A673 (cell line): ENCODE measurements around the gene HOXD4. TPM values are rescaled to one million over a fixed set of nuclear protein-coding genes. Genes with fewer than 3 reads are reported as not detected.
A peak's percentile ranks its signal among the peaks of the same experiment; 100 is the strongest.

Experiments used
- BruUV-seq: library from RNA; stranded (reverse); fragments of 400-500 nt; replicated peaks from 2 replicates; lab custom pipeline; 2021; lab: Mats Ljungman, UMichigan
- CTCF ChIA-PET: fragments of 300-600 bp; sonication (Branson Sonifier 250); formaldehyde crosslinking; loops from one replicate; lab custom pipeline; 2022; ENCODE audit warnings: antibody characterized with exemption; lab: Charles Lee
- POLR2A ChIA-PET: fragments of 300-600 bp; sonication (Branson Sonifier 250); formaldehyde crosslinking; loops from one replicate; lab custom pipeline; 2022; ENCODE audit warnings: antibody characterized with exemption; ENCODE audit not compliant: low non-redundant PET; lab: Charles Lee
- DNase-seq: peaks from one replicate; pipeline ENCODE4 v3.0.0-alpha.2; 2015; ENCODE audit warnings: low spot score
- H3K27ac ChIP-seq: fragments of 200-600 bp; sonication (generic); 2 replicates; pipeline ENCODE4 v1.5.1; 2016; ENCODE audit warnings: mixed run types, low read depth, mild to moderate bottlenecking, mixed read lengths, antibody characterized with exemption, low read length; ENCODE audit not compliant: poor library complexity, severe bottlenecking
- H3K27me3 ChIP-seq: fragments of 200-600 bp; sonication (generic); replicated peaks from 2 replicates; pipeline ENCODE4 v1.6.1; 2017; ENCODE audit warnings: mixed run types, low read depth, mild to moderate bottlenecking, mixed read lengths, antibody characterized with exemption, low read length; ENCODE audit not compliant: insufficient read depth, poor library complexity
- H3K36me3 ChIP-seq: fragments of 200-600 bp; sonication (generic); 2 replicates; pipeline ENCODE4 v1.6.1; 2016; ENCODE audit warnings: mixed run types, mild to moderate bottlenecking, mixed read lengths, antibody characterized with exemption, low read length; ENCODE audit not compliant: insufficient read depth, poor library complexity, severe bottlenecking
- H3K4me1 ChIP-seq: fragments of 200-600 bp; sonication (generic); 2 replicates; pipeline ENCODE4 v1.6.1; 2017; ENCODE audit warnings: mixed run types, mild to moderate bottlenecking, mixed read lengths, antibody characterized with exemption, low read length; ENCODE audit not compliant: insufficient read depth, poor library complexity, severe bottlenecking
- H3K4me3 ChIP-seq: fragments of 200-600 bp; sonication (generic); 2 replicates; pipeline ENCODE4 v1.5.1; 2016; ENCODE audit warnings: low read depth, mixed run types, mild to moderate bottlenecking, mixed read lengths, low read length; ENCODE audit not compliant: poor library complexity, severe bottlenecking
- H3K9me3 ChIP-seq: fragments of 200-600 bp; sonication (generic); 2 replicates; pipeline ENCODE4 v1.6.1; 2016; ENCODE audit warnings: mixed run types, low read depth, mild to moderate bottlenecking, mixed read lengths, antibody characterized with exemption, low read length; ENCODE audit not compliant: poor library complexity, severe bottlenecking
- CTCF ChIP-seq: fragments of 300-800, 200-600 bp; sonication (generic); conservative IDR thresholded peaks from 2 replicates; pipeline ENCODE4 v1.5.1; 2017; ENCODE audit warnings: low read depth, mild to moderate bottlenecking, antibody characterized with exemption, low read length, moderate library complexity, mixed read lengths
- EZH2 ChIP-seq: fragments of 200-600 bp; sonication (generic); IDR thresholded peaks from 2 replicates; pipeline ENCODE4 v1.6.1; 2017; ENCODE audit warnings: borderline replicate concordance, low read depth, mild to moderate bottlenecking, mixed read lengths, antibody characterized with exemption, low read length; ENCODE audit not compliant: poor library complexity, severe bottlenecking
- intact Hi-C: fragments of 100-400 bp; cut with micrococcal nuclease; formaldehyde crosslinking; loops from one replicate; pipeline ENCODE4 v1.10.0; 2022; ENCODE audit not compliant: unreplicated experiment
- total RNA-seq: library from RNA; stranded (reverse); gene quantifications from 2 replicates; pipeline ENCODE4 v1.2.3, GENCODE V29; 2021

Gene HOXD4
- total RNA-seq, 1 experiment from 2014 or later = 30.8 TPM

- ChIA-PET CTCF (interaction anchor here (0.6 kb wide), 1 partner anchor 1023 kb away, joined by 4 read pairs; no protein-coding TSS in a partner anchor), POLR2A (interaction anchor here (0.7 kb wide), 1 partner anchor 1025 kb away, joined by 4 read pairs; no protein-coding TSS in a partner anchor)
- DNase-seq = peak; percentile 21
- H3K36me3 ChIP-seq = peaks cover 37% of the 10 kb centered on the region
- BruUV-seq = no TSS peak
- TF ChIP-seq CTCF (no peak), EZH2 (no peak)
- H3K9me3 ChIP-seq = no peaks in the 10 kb centered on the region
- peaks cover 54% of the 10 kb centered on the region for H3K4me1 ChIP-seq
- peak overlapping the region; percentile 71 for H3K4me3 ChIP-seq
- intact Hi-C loops = loop anchor here (5.0 to 10.0 kb wide), 4 partner anchors 427 to 1630 kb away; no protein-coding TSS in a partner anchor
- H3K27me3 ChIP-seq = no peaks in the 10 kb centered on the region
- H3K27ac ChIP-seq = peak overlapping the region; percentile 98
These were observed 26.2 kb upstream of the HOXD4 start for GRCh38 chr2:176124947-176125771.

GRCh38 chr2:176125772-176126054 lies 25.6 kb upstream of the HOXD4 start:
- ChIA-PET CTCF (no interaction called here), POLR2A (interaction anchor here (0.7 kb wide), 1 partner anchor 1024 kb away, joined by 4 read pairs; no protein-coding TSS in a partner anchor)
- Histone ChIP-seq H3K9me3 (no peaks in the 10 kb centered on the region), H3K4me1 (peaks cover 49% of the 10 kb centered on the region), H3K27me3 (no peaks in the 10 kb centered on the region), H3K4me3 (peak overlapping the region; percentile 71), H3K36me3 (peaks cover 32% of the 10 kb centered on the region), H3K27ac (peak overlapping the region; percentile 98)
- no TSS peak for BruUV-seq
- DNase-seq = peak; percentile 41
- intact Hi-C loops = loop anchor here (2.0 to 10.0 kb wide), 5 partner anchors 427 to 1629 kb away; no protein-coding TSS in a partner anchor
- TF ChIP-seq CTCF = no peak
- no peak for TF ChIP-seq EZH2

- Histone ChIP-seq H3K36me3 (peaks cover 23% of the 10 kb centered on the region), H3K4me3 (peak overlapping the region; percentile 62), H3K27me3 (no peaks in the 10 kb centered on the region), H3K27ac (peak overlapping the region; percentile 98), H3K9me3 (no peaks in the 10 kb centered on the region), H3K4me1 (peaks cover 38% of the 10 kb centered on the region)
- ChIA-PET CTCF (interaction anchor here (0.6 to 2.5 kb wide), 16 partner anchors 9 to 1037 kb away, joined by 3 to 24 read pairs (median 4); no protein-coding TSS in a partner anchor), POLR2A (interaction anchor here (0.5 to 0.7 kb wide), 3 partner anchors 15 to 634 kb away, joined by 3 to 4 read pairs (median 4); no protein-coding TSS in a partner anchor)
- TF ChIP-seq CTCF (peak; percentile 93), EZH2 (no peak)
- intact Hi-C loops = loop anchor here (2.0 to 10.0 kb wide), 5 partner anchors 425 to 1628 kb away; no protein-coding TSS in a partner anchor
- no TSS peak for BruUV-seq
- DNase-seq = peak; percentile 87
These were observed 24.2 kb upstream of the HOXD4 start for GRCh38 chr2:176126929-176127773.
